Lower lobe of right lung (tissue), 2 donors: Measurements from ENCODE around the gene WDR73. TPM values are rescaled to one million over a fixed set of nuclear protein-coding genes. Genes with fewer than 3 reads are reported as not detected.
"Not testable (repeated sequence)": the region's sequence is repeated elsewhere in the genome, so short reads cannot be mapped to it uniquely, and the experiment has no call there.

ENCODE experiments used
- ATAC-seq, 2 donors: fragments of 200-7000 bp; cut with Tn5 transposase; one replicate each; pipeline ENCODE4 v1.9.1; 2020 to 2022; ENCODE audit warnings: mild to moderate bottlenecking in 2 of 2, moderate library complexity in 2 of 2
- DNase-seq: peaks from one replicate; pipeline ENCODE4 v3.0.0-alpha.2; 2020
- H3K27ac ChIP-seq: fragments of 200-600 bp; one replicate; pipeline ENCODE4 v1.8.0; 2022
- H3K27me3 ChIP-seq: fragments of 200-600 bp; one replicate; pipeline ENCODE4 v1.8.0; 2022; ENCODE audit warnings: low read depth
- H3K36me3 ChIP-seq: fragments of 200-600 bp; one replicate; pipeline ENCODE4 v1.8.0; 2022; ENCODE audit warnings: mild to moderate bottlenecking
- H3K4me1 ChIP-seq: fragments of 200-600 bp; one replicate; pipeline ENCODE4 v1.8.0; 2022
- H3K4me3 ChIP-seq: fragments of 200-600 bp; one replicate; pipeline ENCODE4 v1.8.0; 2022; ENCODE audit warnings: mild to moderate bottlenecking
- H3K9me3 ChIP-seq: fragments of 200-600 bp; one replicate; pipeline ENCODE4 v1.8.0; 2022
- CTCF ChIP-seq: fragments of 200-600 bp; IDR thresholded peaks from one replicate; pipeline ENCODE4 v1.8.0; 2022; ENCODE audit warnings: antibody characterized with exemption, mild to moderate bottlenecking
- intact Hi-C: fragments of 100-400 bp; cut with DNase I; formaldehyde crosslinking; loops from one replicate; pipeline ENCODE4 v1.11.0; 2022
- total RNA-seq: library from RNA; stranded (reverse); fragmentation: NEBNext Ultra II Directional; extraction: Animal tissue kit (Norgen Biotek cat#: 25700); gene quantifications from one replicate; pipeline ENCODE4 v1.2.1, GENCODE V29; 2021
- donor health status: DM: no; HTN: yes; CAD: no; lungs with severe emphysema.

The WDR73 gene
- total RNA-seq, 1 donor from 2014 or later = 29.9 TPM

GRCh38 chr15:84648539-84648938 is 5.5 kb downstream of the WDR73 start:
- H3K27ac ChIP-seq = no peak overlapping the region
- TF ChIP-seq CTCF = no peak
- no peaks in the 10 kb centered on the region for H3K27me3 ChIP-seq

DNA sequence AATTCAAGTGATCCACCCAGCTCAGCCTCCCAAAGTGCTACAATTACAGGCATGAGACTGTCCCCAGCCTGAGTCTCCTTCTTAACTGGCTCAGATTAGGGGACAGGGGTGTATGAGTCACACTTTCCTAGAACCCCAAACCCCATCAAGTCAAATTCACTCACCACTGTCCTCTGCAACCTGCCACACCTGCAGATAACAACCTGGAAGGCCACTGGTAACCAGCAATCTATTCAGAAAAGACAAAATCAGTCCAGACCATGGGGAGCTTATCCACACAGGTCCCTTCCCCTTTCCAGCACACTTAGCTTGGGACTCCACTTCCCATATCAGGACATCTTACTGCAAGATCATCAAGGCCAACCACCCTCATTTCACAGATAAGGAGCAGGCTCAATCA is 6.4 kb downstream of the WDR73 start:
- H3K27ac ChIP-seq = no peak overlapping the region
- H3K36me3 ChIP-seq = peaks cover 98% of the 10 kb centered on the region
- no peaks in the 10 kb centered on the region for H3K27me3 ChIP-seq
- H3K4me1 ChIP-seq = peaks cover 27% of the 10 kb centered on the region
- intact Hi-C loops = no loop called here
- DNase-seq = no peak
- no peak overlapping the region for H3K4me3 ChIP-seq
- no peak for TF ChIP-seq CTCF
- no peak for ATAC-seq
- no peaks in the 10 kb centered on the region for H3K9me3 ChIP-seq

More at GRCh38 chr15:84648539-84648938, 5.5 kb downstream of the WDR73 start:
- Histone ChIP-seq H3K9me3 (no peaks in the 10 kb centered on the region), H3K4me1 (peaks cover 35% of the 10 kb centered on the region), H3K4me3 (no peak overlapping the region), H3K36me3 (peaks cover 90% of the 10 kb centered on the region)
- intact Hi-C loops = no loop called here
- DNase-seq (peak; percentile 82), ATAC-seq (peak; percentile 67 to 70)

DNA sequence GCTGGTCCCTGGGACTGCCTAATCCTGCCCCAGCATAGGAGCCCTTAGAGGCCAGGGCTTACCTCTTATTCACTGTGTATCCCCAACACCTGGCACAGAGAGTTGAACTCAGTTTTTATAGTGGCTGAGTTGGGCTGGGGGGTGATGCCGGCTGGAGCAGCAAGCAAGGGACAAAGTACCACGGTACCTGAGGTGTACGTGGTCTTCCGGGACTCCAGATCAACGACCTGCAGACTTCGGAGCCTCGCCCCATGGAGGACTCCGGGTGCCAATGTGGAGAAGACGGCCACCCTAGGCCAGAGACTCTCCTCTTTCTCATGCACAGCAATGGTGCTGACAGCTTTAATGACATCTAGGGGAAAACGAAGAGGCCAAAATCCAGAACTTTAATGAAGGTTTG is 8.1 kb downstream of the WDR73 start:
- H3K4me3 ChIP-seq = no peak overlapping the region
- ATAC-seq (no peak), DNase-seq (no peak)
- no peak for TF ChIP-seq CTCF
- H3K27me3 ChIP-seq = no peaks in the 10 kb centered on the region
- H3K27ac ChIP-seq = no peak overlapping the region
- intact Hi-C loops = no loop called here
- H3K36me3 ChIP-seq = peaks cover 99% of the 10 kb centered on the region
- H3K9me3 ChIP-seq = no peaks in the 10 kb centered on the region
- peaks cover 14% of the 10 kb centered on the region for H3K4me1 ChIP-seq

GRCh38 chr15:84645496-84645895 is 8.6 kb downstream of the WDR73 start:
- Histone ChIP-seq H3K27me3 (no peaks in the 10 kb centered on the region), H3K9me3 (no peaks in the 10 kb centered on the region), H3K27ac (no peak overlapping the region), H3K4me1 (peaks cover 14% of the 10 kb centered on the region), H3K4me3 (no peak overlapping the region), H3K36me3 (peaks cover 99% of the 10 kb centered on the region)
- no peak for ATAC-seq
- DNase-seq = no peak
- TF ChIP-seq CTCF = no peak
- intact Hi-C loops = no loop called here

DNA sequence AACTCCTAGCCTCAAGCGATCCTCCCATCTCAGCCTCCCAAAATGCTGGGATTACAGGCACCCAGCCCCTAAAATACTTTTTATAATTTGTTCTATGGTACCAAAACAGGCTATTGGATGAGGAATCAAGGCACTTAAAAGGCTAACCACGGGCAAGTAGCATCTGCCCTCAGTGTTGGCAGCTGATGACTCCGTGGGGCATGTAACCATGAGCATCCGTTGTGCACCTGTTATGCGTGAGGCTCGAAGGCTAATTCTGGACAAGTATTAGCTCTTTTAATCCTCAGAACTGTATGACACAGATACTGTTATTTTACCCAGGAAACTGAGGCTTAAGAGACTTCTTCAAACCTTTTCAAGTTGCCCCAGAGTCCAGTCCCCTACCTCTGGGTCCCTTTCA is 10.2 kb downstream of the WDR73 start:
- intact Hi-C loops = no loop called here
- Histone ChIP-seq H3K4me3 (no peak overlapping the region), H3K4me1 (peaks cover 8% of the 10 kb centered on the region), H3K9me3 (no peaks in the 10 kb centered on the region), H3K36me3 (peaks cover 99% of the 10 kb centered on the region), H3K27me3 (no peaks in the 10 kb centered on the region), H3K27ac (no peak overlapping the region)
- TF ChIP-seq CTCF = no peak
- no peak for DNase-seq
- no peak for ATAC-seq

GRCh38 chr15:84642640-84643039 is 11.4 kb downstream of the WDR73 start:
- H3K4me3 ChIP-seq, ATAC-seq, intact Hi-C loops: not testable (repeated sequence)

DNA sequence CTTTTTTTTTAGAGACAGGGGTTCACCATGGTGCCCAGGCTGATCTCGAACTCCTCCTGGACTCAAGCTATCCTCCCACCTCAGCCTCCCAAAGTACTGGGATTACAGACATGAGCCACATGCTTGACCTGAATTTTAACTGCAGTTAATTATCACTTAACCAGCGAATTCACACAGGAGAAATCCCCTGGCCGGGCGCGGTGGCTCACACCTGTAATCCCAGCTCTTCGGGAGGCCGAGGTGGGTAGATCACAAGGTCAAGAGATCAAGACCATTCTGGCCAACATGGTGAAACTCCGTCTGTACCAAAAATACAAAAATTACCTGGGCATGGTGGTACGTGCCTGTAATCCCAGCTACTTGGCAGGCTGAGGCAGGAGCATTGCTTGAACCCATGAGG is 12.2 kb downstream of the WDR73 start:
- H3K4me1 ChIP-seq, DNase-seq, H3K9me3 ChIP-seq, H3K27ac ChIP-seq, H3K27me3 ChIP-seq, H3K4me3 ChIP-seq, intact Hi-C loops, ATAC-seq: not testable (repeated sequence)
- H3K36me3 ChIP-seq = peaks cover 98% of the 10 kb centered on the region

More at GRCh38 chr15:84642640-84643039, 11.4 kb downstream of the WDR73 start:
- H3K36me3 ChIP-seq = peaks cover 99% of the 10 kb centered on the region
- H3K4me1 ChIP-seq, H3K27me3 ChIP-seq, H3K27ac ChIP-seq, DNase-seq, H3K9me3 ChIP-seq: not testable (repeated sequence)
